ENCODE results near the gene TRIM9. TPM values are rescaled to one million over a fixed set of nuclear protein-coding genes. Genes with fewer than 3 reads are reported as not detected.

The TRIM9 gene
- total RNA-seq, 1 donor = 1.1 TPM

- Histone ChIP-seq H4K20me1 (ENCODE audit: insufficient read depth, low read length) (no peaks in the 10 kb centered on the region), H3K9me3 (ENCODE audit: low read depth, low read length) (no peaks in the 10 kb centered on the region), H3K36me3 (ENCODE audit: insufficient read depth, low read length) (no peaks in the 10 kb centered on the region), H3K79me2 (ENCODE audit: insufficient read depth, low read length) (no peaks in the 10 kb centered on the region), H3K4me2 (ENCODE audit: insufficient read depth, low read length) (peak overlapping the region; percentile 18), H3K4me1 (ENCODE audit: insufficient read depth, low read length) (peaks cover 34% of the 10 kb centered on the region), H3K27ac (ENCODE audit: low read depth, low read length) (peak overlapping the region; percentile 54), H2AFZ (ENCODE audit: low read length) (no peak overlapping the region), H3K27me3 (ENCODE audit: insufficient read depth, low read length) (no peaks in the 10 kb centered on the region), H3K4me3 (ENCODE audit: insufficient read depth, low read length) (no peak overlapping the region)
- TF ChIP-seq CTCF (IDR thresholded peaks at IDR 0.05; ENCODE audit: extremely low read depth, low read depth, low read length) = no peak
- no peak for DNase-seq (ENCODE audit: insufficient read length, low spot score, missing footprints)
Observed at GRCh38 chr14:51014625-51015024, 80.3 kb downstream of the TRIM9 start.

GRCh38 chr14:51014086-51014485, 80.8 kb downstream of the TRIM9 start:
- peak; percentile 82 for DNase-seq (ENCODE audit: insufficient read length, low spot score, missing footprints)
- no peaks in the 10 kb centered on the region for H3K27me3 ChIP-seq (ENCODE audit: insufficient read depth, low read length)
- no peaks in the 10 kb centered on the region for H3K79me2 ChIP-seq (ENCODE audit: insufficient read depth, low read length)
- H2AFZ ChIP-seq (ENCODE audit: low read length) = no peak overlapping the region
- peaks cover 28% of the 10 kb centered on the region for H3K4me1 ChIP-seq (ENCODE audit: insufficient read depth, low read length)
- peak overlapping the region; percentile 71 for H3K27ac ChIP-seq (ENCODE audit: low read depth, low read length)
- H4K20me1 ChIP-seq (ENCODE audit: insufficient read depth, low read length) = no peaks in the 10 kb centered on the region
- TF ChIP-seq CTCF (IDR thresholded peaks at IDR 0.05; ENCODE audit: extremely low read depth, low read depth, low read length) = no peak
- peak overlapping the region; percentile 18 for H3K4me2 ChIP-seq (ENCODE audit: insufficient read depth, low read length)
- no peak overlapping the region for H3K4me3 ChIP-seq (ENCODE audit: insufficient read depth, low read length)
- no peaks in the 10 kb centered on the region for H3K9me3 ChIP-seq (ENCODE audit: low read depth, low read length)
- no peaks in the 10 kb centered on the region for H3K36me3 ChIP-seq (ENCODE audit: insufficient read depth, low read length)

- H3K4me2 ChIP-seq (ENCODE audit: insufficient read depth, low read length) = no peak overlapping the region
- no peaks in the 10 kb centered on the region for H3K79me2 ChIP-seq (ENCODE audit: insufficient read depth, low read length)
- H3K4me3 ChIP-seq (ENCODE audit: insufficient read depth, low read length) = no peak overlapping the region
- H4K20me1 ChIP-seq (ENCODE audit: insufficient read depth, low read length) = no peaks in the 10 kb centered on the region
- H2AFZ ChIP-seq (ENCODE audit: low read length) = no peak overlapping the region
- H3K4me1 ChIP-seq (ENCODE audit: insufficient read depth, low read length) = peaks cover 28% of the 10 kb centered on the region
- H3K27ac ChIP-seq (ENCODE audit: low read depth, low read length) = no peak overlapping the region
- DNase-seq (ENCODE audit: insufficient read length, low spot score, missing footprints) = no peak
- H3K27me3 ChIP-seq (ENCODE audit: insufficient read depth, low read length) = no peaks in the 10 kb centered on the region
- no peaks in the 10 kb centered on the region for H3K36me3 ChIP-seq (ENCODE audit: insufficient read depth, low read length)
- no peak for TF ChIP-seq CTCF (IDR thresholded peaks at IDR 0.05; ENCODE audit: extremely low read depth, low read depth, low read length)
- no peaks in the 10 kb centered on the region for H3K9me3 ChIP-seq (ENCODE audit: low read depth, low read length)
Observed at GRCh38 chr14:51012055-51012454, 82.8 kb downstream of the TRIM9 start.

GRCh38 chr14:51008446-51008845, 86.5 kb downstream of the TRIM9 start:
- H3K9me3 ChIP-seq (ENCODE audit: low read depth, low read length) = no peaks in the 10 kb centered on the region
- no peak for DNase-seq (ENCODE audit: insufficient read length, low spot score, missing footprints)
- H4K20me1 ChIP-seq (ENCODE audit: insufficient read depth, low read length) = no peaks in the 10 kb centered on the region
- no peak overlapping the region for H3K4me3 ChIP-seq (ENCODE audit: insufficient read depth, low read length)
- no peaks in the 10 kb centered on the region for H3K27me3 ChIP-seq (ENCODE audit: insufficient read depth, low read length)
- no peak overlapping the region for H3K4me2 ChIP-seq (ENCODE audit: insufficient read depth, low read length)
- H3K36me3 ChIP-seq (ENCODE audit: insufficient read depth, low read length) = no peaks in the 10 kb centered on the region
- H3K4me1 ChIP-seq (ENCODE audit: insufficient read depth, low read length) = peaks cover 40% of the 10 kb centered on the region
- no peak overlapping the region for H3K27ac ChIP-seq (ENCODE audit: low read depth, low read length)
- H3K79me2 ChIP-seq (ENCODE audit: insufficient read depth, low read length) = no peaks in the 10 kb centered on the region
- TF ChIP-seq CTCF (IDR thresholded peaks at IDR 0.05; ENCODE audit: extremely low read depth, low read depth, low read length) = no peak
- no peak overlapping the region for H2AFZ ChIP-seq (ENCODE audit: low read length)

All from osteoblast (primary cell).